ENCODE results near the gene NLRP1. TPM values are rescaled to one million over a fixed set of nuclear protein-coding genes. Genes with fewer than 3 reads are reported as not detected.

NLRP1 gene
- total RNA-seq, 2 donors from 2014 or later, result 18.1 to 19.6 TPM

GRCh38 chr17:5500589-5501391 lies 83.5 kb downstream of the NLRP1 start:
- peak; percentile 92 for DNase-seq (ENCODE audit: low spot score)
- intact Hi-C loops (cut with DNase I), result loop anchor here in 1 of 2 donors (5.0 kb wide), 1 partner anchor 872 kb away; no protein-coding TSS in a partner anchor

DNA sequence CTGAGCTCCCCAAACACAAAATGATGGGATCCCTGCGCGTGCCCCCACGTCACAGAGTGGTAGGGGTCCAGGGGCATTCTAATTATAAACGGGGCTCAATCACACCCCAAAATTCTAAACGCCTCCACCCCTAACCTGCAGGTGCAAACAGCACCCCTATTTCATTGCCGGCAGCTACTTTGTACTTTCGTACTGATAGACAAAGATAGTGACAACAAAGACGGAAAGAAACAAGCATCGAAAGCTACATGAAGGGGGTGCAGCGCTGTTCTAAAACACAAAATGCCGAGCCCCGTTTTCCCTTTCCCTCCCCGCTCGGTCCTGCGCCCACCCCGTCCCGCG lies 84.1 kb downstream of the NLRP1 start:
- intact Hi-C loops (cut with DNase I), result loop anchor here in 1 of 2 donors (5.0 kb wide), 1 partner anchor 872 kb away; no protein-coding TSS in a partner anchor
- no peak for DNase-seq (ENCODE audit: low spot score)

DNA sequence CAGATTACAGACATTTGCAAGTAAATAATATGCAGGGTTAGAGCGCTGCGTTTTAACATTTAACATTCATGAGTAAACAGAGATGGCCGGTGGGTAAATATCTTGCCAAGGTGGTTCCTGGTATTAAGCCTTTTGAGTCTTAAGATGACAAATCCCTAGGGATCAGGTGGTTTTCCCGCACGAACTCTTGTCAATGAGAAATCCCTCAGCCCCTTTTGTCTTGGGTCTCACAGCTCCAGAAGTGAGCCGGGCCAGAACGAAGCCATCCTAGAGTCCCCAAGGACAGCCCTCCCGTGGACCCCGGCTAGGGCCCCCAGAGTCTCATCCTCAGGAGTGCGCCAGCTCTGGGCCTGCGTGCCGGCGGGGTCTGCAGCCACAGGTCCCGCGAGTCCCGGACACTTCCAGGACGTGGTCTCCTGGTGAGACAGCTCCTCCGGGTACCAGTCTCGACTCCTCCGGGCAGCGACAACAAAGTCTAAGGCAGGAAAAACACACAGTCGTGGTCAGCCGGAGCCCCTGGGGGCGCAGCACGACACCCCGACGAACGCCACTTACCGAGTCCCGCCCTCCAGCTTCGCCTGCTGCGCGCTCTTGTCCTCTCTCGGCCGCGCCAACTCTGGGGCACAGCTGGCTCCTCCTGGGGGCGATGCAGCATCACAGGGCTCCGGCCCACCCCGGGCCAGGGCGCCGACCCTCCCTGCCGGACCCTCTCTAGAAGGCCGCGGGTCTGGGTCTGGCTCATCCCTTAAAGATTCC lies 84.7 kb downstream of the NLRP1 start:
- DNase-seq (ENCODE audit: low spot score), result peak; percentile 79

DNA sequence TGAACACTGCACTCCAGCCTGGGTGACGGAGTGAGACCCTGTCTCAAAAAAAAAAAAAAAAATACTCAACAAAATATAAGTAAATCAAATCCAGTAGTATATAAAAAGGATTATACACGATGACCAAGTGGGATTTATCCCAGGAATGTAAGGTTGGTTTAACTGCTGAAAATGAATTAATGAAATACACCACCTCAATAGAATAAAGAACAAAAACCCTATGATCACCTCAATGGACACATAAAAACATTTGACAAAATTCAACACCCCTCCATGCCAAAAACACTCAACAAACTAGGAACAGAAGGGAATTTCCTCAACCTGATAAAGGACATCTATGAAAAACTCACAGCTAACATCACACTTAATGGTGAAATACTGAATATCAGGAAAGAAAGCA lies 91.3 kb downstream of the NLRP1 start:
- no peak for DNase-seq (ENCODE audit: low spot score)
- intact Hi-C loops (cut with DNase I), result no loop called here

More for the DNA sequence above, 84.7 kb downstream of the NLRP1 start:
- intact Hi-C loops (cut with DNase I), result loop anchor here in 1 of 2 donors (5.0 kb wide), 1 partner anchor 873 kb away; no protein-coding TSS in a partner anchor

- intact Hi-C loops (cut with DNase I), result no loop called here
- no peak for DNase-seq (ENCODE audit: low spot score)
These were observed 95.6 kb downstream of the NLRP1 start for GRCh38 chr17:5488752-5489151.

DNA sequence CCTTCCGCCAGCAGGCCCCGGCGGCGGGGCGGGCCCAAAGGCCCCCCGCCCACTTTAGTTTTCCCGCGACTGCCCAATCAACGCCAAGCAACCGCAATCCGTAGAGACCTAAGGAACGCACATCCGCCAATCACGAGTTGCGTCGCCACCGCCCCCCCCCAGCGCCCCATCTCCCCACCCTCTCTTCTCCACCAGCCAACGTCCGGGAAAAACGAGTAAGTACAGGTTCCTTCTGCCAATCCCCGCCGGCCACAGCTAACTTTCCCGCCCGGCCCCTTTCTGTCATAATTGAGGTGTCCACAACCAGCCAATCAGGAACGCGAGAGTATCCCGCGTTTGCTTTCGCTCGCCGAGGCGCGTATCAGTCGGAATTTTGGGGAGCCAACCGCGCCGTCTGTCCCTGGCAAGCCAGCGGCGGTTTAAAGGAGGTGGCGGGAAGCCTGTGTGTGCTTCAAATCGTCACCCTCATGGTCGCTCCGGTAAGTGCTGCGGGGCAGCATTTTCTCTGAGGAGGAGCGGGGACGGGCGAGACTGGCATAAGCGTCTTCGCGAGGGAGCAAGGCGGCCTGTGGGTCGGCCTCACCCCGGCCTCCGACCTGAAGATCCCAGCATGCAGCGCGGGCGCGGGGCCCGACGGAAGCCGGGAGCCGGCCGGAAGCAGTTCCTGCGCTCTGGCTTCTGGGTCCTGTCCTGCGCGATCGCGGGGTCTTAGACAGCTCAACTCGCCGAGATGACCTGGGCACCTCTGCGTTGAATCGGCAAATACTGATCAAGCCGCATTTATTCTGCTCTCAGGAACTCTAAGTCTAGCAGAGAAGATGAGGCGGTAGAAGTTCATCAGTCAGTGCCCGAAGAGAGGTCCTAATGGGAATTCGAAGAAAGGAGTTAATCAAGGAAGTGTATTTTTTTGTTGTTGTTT lies 97.8 kb downstream of the NLRP1 start, which contains the start of gene MIS12:
TSS of gene MIS12 (plus strand) at position 361 of the 919 bp plus-strand sequence. CDS start 2,297 bp downstream, outside the sequence.
- peak; percentile 99 for DNase-seq (ENCODE audit: low spot score)
- intact Hi-C loops (cut with DNase I), result no loop called here

DNA sequence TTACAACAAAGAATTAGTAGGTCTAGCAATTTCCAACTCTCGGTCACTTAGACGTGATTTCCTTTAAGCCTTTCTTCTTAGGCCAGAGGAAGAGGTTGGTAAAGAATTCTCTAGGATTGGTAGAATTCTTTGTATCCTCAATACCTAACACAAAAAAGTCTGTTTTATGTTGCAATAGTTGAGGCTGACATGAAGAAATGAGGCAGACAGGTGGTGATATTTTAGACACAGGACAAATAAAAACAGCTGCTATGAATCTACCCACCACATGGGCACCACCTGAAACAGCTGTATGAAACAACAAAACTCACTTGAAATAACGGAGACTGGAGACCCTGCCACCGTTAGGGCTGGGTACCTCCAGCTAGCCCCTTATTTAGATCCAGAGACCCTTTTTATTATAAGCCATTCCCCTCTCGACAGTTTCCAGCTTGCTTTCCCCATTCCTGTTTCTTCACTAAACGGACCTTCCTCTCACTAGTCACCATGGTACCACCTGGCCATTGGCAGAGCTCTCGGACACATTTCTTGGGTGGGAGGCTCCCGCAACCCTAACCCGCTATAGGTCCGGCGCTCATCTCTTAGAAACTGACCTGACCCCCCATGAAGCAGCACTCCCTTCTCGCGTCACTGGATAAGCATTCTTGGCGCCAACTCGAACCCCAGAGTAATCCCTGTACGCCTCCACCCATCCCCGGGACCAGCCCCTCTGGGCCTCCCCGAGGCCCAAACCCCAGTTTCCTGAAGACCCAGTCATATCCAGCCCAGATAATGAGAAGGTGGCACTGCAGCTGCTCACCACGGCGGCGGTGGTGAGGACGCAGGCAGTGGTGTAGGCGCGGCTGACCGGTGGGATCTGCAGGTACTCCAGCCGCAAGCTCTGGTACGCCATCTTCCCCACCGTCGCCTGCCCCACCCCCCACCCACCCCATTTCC lies 98.8 kb downstream of the NLRP1 start, which contains the start of gene DERL2:
TSS of gene DERL2 (minus strand) at position 909 of the 936 bp plus-strand sequence. CDS start at position 892, 17 bp downstream.
- DNase-seq (ENCODE audit: low spot score), result no peak
- intact Hi-C loops (cut with DNase I), result no loop called here

DNA sequence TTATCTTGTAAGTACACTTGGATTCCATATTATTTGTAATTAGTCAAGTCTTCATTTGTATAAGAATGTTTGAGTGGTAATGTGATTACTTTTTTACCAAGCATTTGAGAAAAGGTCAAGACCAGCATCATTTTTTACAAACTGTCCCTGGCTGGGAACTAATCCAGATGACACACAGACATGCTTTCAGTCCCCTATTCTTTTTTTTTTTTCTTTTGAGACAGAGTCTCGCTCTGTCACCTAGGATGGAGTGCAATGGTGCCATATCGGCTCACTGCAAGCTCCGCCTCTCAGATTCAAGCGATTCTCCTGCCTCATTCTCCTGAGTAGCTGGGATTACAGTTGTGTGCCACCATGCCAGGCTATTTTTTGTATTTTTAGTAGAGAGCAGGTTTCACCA lies 102.9 kb downstream of the NLRP1 start:
- no peak for DNase-seq (ENCODE audit: low spot score)
- intact Hi-C loops (cut with DNase I), result no loop called here

DNA sequence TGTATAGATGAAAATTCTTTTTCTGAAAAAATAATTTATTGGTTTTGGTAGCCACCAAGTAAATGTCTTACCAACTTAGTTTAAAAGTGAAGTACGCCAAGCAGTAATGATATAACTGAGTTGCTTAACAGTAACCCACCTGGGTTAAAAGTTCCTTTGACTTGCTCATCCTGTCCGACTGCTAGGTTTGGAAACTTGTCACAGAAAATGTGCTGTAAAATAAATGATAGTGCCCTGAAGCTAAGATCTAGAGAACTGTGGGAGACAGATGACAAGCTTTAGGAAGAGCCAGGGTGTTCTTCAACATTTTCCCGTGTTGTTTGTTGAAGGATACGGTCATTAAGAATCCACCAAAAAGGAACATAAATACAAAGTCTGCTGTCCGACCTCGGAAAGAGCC lies 103.3 kb downstream of the NLRP1 start:
- DNase-seq (ENCODE audit: low spot score), result no peak
- intact Hi-C loops (cut with DNase I), result no loop called here

DNA sequence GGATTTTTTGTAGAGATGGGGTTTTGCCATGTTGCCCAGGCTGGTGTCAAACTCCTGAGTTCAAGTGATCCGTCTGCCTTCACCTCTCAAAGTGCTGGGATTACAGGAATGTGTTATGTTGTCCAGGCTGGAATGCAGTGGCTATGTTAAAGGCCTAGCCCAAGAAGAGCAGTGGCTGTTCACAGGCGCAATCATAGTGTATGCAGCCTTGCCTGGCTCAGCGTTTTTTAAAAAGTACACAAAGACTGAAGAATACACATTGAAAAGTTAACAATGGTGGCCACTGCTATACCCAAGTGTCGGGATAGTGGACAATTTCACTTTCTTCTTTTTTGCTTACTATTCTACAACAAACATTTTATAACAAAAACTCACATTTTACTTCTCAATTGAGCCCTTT lies 105.3 kb downstream of the NLRP1 start:
- intact Hi-C loops (cut with DNase I), result no loop called here
- DNase-seq (ENCODE audit: low spot score), result no peak

DNA sequence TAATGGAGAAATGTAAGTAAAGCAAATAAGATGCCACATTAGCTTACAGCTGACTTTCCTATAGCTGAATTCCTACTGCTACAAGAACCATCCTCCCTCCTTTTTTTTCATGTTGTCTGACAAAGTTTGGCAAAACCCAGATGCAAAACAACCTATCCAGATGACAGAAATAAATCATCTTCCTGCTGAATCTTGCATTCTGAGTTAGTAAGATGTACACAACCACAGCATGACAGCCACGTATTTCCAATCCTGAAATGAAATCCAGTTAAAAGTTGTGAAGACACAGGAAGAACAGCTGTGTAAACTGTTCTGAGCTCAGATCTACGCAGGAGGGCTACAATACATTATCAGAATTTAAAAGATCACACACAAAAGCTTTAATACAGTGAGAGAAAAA lies 110.4 kb downstream of the NLRP1 start:
- no peak for DNase-seq (ENCODE audit: low spot score)
- intact Hi-C loops (cut with DNase I), result no loop called here

GRCh38 chr17:5472511-5472910 lies 111.8 kb downstream of the NLRP1 start:
- intact Hi-C loops (cut with DNase I), result no loop called here
- no peak for DNase-seq (ENCODE audit: low spot score)

GRCh38 chr17:5468075-5468473 lies 116.2 kb downstream of the NLRP1 start:
- DNase-seq (ENCODE audit: low spot score), result no peak
- intact Hi-C loops (cut with DNase I), result no loop called here

GRCh38 chr17:5467416-5467815 lies 116.9 kb downstream of the NLRP1 start:
- intact Hi-C loops (cut with DNase I), result no loop called here
- no peak for DNase-seq (ENCODE audit: low spot score)

DNA sequence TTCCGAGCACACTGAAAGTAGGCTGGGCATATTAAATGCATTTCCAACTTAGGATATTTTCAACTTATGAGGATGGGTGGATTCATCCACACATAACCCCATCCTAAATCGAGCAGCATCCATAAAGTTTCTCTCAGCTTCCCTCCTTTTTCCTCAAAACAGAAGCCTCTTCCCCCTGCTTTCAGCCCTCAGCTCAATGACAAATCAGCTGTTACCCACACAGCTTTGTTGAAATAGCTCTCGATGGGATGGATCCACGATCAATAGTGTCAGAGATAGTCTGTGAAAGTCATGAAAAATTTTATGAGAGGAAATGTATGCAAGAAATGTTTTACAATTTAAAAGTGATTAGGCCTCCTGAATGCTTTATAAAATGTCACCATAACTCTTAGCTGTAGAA lies 118.0 kb downstream of the NLRP1 start:
- intact Hi-C loops (cut with DNase I), result no loop called here

GRCh38 chr17:5464717-5465507 lies 119.4 kb downstream of the NLRP1 start:
- intact Hi-C loops (cut with DNase I), result no loop called here
- no peak for DNase-seq (ENCODE audit: low spot score)

More for the DNA sequence above, 118.0 kb downstream of the NLRP1 start:
- DNase-seq (ENCODE audit: low spot score), result no peak

All from posterior vena cava (tissue), 2 donors.